GM12872 (cell line): Measurements from ENCODE around the gene MESP2.

Experiments used
- TF ChIP-seq, protein P1 (sequence below): IDR thresholded peaks from 3 replicates; pipeline ENCODE4 v1.5.1; 2011; ENCODE audit warnings: low read depth, mild to moderate bottlenecking, low read length, moderate library complexity; ENCODE audit not compliant: insufficient read depth

The MESP2 gene

GRCh38 chr15:89783111-89783860 is 7.2 kb downstream of the MESP2 start:
- TF ChIP-seq, protein P1, sequence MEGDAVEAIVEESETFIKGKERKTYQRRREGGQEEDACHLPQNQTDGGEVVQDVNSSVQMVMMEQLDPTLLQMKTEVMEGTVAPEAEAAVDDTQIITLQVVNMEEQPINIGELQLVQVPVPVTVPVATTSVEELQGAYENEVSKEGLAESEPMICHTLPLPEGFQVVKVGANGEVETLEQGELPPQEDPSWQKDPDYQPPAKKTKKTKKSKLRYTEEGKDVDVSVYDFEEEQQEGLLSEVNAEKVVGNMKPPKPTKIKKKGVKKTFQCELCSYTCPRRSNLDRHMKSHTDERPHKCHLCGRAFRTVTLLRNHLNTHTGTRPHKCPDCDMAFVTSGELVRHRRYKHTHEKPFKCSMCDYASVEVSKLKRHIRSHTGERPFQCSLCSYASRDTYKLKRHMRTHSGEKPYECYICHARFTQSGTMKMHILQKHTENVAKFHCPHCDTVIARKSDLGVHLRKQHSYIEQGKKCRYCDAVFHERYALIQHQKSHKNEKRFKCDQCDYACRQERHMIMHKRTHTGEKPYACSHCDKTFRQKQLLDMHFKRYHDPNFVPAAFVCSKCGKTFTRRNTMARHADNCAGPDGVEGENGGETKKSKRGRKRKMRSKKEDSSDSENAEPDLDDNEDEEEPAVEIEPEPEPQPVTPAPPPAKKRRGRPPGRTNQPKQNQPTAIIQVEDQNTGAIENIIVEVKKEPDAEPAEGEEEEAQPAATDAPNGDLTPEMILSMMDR: no peak

DNA sequence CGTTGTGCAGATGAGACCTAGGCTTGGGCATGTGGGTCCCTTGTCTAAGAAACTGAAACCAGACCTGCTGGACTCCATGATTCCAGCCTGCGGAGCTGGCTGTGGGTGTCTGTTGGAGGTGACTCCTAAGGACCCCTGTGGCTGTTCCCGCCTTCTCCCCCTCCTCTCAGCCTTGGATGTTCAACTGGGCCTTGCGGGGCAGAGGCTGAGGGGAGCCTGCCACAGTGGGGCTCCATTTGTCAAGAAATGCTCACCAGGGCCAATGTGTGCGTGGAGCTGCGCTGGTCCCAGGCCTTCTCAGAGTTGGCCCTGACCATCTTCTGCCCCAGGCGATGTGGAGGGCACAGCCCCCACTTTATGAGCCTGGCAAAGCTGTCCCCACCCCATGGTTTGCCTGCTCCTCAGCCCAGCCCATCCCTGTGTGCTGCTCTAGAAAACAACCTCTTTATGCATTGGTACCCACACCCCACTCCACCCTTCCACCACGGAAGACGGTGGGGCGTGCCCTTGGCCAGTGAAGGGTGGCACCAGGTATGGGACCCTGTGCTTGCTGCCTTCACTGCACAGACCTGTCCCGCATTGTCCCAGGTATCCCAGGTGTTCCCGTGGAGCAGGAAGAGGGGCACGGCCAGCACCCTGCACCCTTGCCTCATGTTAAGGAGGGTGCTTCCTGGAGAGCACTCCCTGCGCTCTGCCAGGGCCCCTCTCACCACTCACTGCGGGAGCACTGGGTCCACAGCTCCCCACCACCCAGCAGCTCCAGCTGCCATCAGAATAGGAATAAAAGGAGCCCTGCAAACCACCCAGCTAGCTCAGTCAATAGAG is 7.9 kb downstream of the MESP2 start:
- TF ChIP-seq, protein P1: no peak

DNA sequence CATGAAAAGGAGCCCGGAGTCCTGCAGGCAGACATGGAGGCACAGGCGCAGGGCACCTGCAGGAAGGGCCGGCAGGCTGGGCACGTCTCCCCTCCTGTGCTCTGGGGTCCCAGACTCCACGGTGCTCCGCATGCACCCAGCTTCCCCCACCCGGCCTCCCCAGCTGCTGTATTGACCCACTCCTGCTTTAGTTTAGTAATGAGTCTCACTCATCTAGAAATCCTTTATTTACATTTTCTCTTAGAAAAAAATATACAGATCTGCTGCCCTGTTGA is 8.5 kb downstream of the MESP2 start:
- TF ChIP-seq, protein P1: no peak

DNA sequence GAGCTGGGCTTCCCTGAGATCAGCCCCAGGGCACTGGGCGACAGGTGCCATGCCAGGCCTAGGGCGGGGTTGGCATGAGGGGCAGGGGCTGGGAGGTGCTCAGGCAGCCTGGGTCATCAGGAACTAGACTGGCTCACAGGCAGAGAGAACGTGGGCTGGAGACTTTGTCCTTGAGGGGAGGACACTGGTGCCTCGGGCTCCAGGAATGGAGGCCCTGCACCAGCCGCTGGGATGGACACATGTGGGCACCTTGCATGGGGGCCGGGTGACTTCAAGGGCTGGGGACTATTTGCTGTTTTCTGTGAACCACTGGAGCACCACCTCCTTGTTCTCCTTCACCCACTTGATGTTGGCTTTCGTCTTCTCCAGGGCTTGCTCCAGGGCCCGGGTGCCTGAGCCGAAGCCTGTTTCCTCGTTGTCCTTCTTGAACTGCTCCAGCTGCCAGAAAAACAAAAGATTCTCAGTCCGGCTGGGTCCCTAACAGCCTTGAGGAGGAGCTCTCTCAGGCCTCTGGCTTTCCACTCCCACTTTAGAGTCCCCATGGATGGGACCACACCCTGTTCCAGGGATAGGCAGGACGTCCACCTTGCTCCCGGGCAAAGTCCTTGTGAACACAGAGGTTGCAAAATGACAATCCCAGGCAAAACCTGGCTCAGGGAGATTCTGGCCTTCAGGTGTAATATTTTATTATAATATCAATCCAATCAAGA is 9.1 kb downstream of the MESP2 start:
- TF ChIP-seq, protein P1: no peak

DNA sequence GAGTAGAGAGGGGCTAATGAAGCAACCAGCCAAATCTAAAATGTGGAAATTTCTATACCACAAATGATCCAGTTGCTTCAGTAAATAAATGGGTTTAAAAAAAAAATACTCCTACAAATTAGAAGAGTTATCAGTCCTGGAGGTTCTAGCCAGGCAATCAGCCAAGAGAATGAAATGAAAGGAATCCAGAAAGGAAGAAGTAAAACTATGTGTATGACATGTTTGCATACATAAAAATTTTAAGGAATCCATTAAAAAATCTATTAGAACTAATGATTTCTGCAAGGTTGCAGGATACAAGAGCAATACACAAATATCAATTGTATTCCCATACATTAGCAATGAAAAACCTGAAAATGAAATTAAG is 9.6 kb downstream of the MESP2 start:
- TF ChIP-seq, protein P1: no peak

- TF ChIP-seq, protein P1: no peak
These were observed 11.8 kb downstream of the MESP2 start for GRCh38 chr15:89787944-89788343.

DNA sequence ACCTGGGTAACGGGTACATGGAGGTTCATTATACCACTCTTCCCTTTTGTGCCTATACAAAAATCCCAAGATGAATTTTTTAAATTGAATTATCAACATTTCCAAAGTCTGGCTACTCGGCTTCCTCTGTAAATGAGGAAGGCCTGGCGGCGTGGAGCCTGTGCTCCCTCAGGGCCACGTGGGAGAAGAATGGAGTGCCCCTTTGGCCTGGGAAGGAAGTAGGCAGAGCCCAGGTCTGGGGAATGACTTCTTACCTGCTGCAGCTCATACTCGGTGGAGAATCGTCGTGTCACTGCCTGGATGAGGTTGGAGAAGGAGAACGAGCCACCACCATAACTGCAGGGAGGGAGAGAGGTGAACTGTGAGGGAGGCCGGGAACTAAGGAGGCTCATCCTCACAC is 14.1 kb downstream of the MESP2 start:
- TF ChIP-seq, protein P1: no peak
